ENCODE data around the gene AMER3.

The AMER3 gene

DNA sequence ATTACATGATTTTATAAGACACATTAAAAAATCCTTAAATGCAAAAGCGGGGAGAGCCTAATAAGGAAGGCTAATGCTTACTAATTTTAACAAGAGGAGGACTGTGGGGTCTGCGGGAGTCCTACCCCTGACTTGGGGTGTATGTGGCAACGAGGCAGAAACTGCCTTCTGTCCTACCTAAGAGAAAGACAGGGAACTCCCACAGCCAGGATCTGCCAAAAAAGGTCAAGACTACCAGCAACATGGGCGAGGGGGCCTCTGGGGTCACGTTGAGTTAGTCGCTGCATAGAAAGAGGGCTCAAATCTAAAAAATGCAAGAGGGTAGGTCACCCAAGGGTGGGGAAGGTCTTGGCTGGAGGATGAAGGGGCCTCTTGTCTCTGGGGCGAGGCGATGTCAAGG, 529 bp upstream of the AMER3 start:
- DNase-seq: no peak

DNA sequence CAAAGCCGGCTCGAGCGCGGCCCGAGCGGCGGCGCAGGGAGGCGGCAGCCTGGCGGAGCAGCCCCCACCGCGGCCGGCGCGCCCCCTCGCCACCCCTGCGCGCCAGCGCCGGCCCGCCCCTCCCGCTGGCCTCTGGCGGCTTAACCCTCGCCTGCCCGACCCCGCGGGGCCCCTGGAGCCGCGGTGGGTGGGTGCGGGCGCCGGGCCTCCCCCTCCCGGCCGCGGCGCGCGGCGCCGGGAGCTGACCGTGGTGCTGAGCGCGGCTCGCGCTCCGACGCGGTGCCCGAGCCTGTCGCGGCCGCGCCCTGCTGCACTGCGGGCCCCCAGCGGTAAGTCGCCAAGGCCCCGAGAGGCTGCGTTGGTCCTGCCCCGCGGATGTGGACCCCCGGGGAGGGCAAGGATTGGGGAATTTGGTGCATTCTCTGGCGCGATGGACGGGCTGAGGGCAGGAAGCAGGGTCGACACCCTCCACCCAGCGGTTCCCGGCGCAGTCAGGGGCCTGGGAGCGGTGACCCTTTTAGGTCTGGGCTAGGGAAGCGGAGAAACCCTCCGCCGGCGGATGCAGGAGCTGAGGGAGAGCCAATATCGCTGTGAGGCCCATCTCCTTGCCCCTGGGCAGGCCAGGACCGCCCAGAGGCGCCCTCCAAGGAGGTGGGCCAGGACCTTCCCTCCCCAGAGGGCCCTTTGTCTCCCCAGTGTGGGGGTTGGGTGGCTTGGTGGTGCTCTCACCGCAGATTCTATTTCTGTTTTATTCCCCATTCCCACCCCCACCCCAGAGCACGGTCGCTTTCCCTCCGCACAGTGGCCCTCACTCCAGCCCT, 923 bp downstream of the AMER3 start:
- peak in 6 of 58 donors; percentile 14 to 41 (median 33) for DNase-seq

DNA sequence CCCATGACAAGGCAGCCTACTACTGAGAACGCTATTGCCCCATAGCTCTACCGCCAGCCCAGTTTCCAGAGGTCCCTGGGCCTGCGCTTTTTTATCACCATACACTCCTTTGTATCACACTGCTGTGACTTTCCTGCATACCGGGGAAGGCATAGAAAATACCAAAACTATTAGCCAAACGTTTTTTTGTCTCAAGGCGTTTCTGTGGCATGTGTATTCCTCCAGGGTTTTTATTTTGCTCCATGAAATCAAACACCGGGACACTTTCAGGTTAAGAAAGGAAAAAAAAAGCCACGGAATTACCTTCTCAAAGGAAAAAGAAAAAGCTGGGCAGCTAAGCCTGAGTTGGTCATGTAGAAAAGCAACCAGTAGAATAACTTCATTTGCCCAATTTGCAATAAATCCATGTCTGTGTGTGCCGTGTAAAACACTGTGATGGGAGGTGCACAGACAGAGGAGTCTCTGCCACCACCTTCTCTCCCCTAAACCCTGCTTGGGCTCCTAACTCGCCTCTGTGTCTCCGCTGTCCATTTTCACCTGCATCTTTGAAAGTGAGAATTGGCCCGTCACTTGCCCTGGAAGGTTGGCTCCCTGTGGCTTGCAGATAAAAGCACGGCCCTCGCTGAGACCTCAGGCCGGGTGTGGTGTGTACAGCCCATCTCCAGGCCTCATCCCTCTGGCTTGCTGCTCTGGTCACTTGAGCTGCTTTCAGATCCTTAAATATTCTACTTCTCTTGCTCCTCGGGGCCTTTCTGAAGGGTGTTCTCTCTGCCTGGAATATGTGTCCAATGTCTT, 1.7 kb downstream of the AMER3 start:
- DNase-seq: no peak

DNA sequence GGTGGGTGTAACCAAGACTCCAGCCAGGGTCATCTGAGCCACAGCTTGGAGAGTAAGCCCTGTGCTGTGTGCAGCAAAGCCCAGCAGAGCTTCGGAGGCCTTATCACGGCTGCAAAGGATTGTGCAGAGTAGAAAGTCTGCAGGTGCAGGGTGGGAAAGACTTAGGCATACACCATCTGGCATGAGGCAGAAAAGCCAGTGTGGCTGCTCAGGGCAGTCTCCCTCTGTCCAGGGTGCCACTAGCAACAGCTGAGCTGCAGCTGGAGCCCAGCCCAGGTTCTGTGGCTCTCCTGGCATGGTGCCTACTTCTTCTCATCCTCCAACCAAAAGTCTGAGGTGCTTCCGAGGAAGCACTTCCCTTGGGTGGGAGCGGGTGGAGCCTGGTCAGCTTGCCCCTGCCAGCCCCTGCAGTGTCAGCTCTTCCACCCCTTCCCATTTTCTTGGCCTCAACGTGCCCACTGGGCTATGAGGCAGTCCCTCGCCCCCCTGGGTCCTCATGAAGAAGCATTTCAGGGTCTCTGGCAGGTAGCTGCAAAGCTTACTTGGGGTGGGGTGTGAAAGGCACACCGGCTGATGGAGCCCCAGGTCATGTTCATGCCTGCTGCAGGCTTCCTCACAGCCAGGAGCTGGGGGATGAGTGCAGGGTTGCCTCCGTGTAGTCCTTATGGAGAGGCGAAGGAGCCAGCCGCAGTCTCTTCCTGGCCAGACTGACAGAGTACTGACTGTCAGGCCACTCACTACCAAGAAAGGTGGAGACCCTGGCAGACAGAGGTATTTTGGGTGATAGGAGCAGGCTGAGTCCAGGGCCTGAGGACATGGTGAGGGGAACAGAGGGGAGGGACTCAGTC, 4.8 kb downstream of the AMER3 start:
- no peak for DNase-seq

DNA sequence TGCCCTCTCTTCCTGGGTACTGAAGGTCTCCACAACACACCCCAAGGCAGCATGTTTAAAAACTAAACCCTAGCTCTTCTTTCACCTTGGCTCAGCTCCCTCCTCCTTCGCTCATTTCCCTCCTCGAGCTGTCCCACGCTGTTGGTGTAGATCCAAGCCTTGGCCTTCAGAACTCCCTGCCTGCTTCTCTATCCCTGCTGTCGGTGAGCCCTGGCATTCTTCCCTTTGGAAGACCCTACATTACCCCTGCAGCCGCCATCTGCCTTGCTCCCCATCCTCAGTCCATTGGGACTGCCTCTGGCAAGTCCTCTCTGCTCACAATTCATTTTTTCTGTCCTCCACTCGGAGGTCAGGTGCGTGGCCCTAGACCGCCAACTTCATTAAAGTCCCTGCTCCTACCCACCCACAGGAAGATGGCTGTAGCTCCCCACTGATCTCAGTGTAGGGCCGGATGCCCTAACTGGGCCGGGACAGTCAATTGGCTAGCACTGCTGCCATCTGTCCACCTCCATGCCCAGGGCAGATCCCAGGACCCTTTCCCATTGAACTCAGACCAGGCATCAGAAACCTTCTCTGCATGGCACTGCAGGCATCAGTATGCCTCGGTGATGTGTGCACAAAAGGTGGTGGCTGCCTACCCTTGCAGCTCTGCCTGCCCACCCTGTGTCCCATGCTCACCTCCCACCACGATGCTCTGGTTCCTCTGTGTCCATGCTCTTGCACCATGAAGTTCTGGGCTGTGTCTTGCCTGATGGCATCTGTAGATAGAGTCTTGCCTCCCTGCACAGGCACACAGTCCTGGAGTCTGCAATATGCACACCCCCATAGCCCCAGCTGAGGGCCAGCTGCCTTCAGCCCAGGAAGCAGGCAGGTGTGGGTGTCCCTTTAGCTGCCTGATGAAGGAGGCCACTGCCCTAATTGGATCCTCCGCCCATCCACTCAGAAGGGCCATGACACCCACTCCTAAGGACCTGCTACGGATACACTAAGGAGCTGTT, 5.7 kb downstream of the AMER3 start:
- DNase-seq: peak in 1 of 58 donors; percentile 23

DNA sequence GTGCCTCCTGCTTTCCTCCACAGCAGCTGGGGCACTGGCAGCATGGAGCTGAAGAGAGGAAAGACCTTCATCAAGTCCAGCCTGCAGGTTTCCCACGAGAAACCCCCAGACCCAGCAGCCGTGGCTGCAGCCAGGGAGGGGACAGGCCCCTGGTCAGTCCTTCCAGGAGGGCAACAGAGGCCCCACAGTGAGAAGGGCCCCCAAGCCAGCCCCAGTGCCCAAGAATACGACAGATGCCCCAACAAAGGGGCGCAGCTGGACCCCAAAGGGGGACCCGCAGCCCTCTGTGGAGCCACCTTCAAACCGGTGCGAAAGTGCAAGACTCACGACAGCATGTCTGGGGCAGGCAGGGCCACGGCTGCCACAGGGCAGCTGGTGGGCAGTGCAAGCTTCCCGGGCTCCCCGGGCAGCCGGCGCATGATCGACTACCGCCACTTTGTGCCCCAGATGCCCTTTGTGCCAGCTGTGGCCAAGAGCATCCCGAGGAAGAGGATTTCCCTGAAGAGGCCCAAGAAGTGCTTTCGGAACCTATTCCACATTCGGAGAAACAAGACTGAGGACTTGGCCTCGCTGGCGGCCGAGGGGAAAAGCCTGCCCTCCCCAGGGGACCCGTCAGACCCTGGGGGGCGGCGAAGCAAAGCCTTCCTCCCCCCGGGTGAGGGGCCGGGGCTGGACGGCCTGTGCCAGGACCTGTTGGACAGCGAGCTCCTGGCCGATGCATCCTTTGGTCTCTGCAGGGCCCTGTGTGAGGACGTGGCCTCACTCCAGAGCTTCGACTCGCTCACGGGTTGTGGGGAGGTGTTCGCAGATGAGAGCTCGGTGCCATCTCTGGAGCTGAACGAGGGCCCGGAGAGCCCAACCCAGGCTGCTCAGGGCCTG, 6.9 kb downstream of the AMER3 start:
- DNase-seq: no peak

DNA sequence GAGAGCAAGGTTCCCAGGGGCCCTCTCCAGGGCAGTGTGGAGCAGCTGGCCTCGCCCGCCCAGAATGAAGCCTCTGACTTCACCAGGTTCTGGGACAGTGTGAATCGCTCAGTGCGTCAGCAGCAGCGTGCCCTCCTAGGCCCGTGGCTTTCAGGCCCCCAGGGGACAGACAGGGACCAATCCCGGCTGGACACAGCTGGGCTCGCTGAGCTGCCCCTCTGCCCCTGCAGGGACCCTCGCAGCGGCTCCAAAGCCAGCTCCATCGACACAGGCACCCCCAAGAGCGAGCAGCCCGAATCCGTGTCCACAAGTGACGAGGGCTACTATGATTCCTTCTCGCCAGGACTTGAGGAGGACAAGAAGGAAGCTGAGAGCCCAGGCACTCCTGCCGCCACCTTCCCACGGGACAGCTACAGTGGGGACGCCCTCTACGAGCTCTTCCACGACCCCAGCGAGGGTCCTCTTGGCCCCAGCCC, 7.6 kb downstream of the AMER3 start:
- no peak for DNase-seq

DNA sequence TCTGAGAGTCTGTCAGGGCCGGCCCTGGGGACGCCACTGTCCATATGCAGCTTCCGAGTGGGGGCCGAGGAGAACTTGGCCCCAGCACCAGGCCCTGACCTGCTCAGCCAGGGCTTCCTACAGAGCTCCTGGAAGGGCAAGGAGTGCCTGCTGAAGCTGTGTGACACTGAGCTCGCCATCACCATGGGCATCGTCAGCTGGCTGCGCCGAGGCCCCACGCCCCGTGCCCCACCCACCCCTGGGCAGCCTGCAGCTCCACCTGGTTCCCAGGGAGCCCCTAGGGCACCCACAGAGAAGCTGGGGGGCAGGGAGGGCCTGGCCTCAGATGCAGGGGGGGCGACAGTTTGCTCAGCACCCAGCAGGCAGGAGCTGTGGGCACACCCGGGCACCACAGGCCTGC, 8.1 kb downstream of the AMER3 start:
- no peak for DNase-seq

DNA sequence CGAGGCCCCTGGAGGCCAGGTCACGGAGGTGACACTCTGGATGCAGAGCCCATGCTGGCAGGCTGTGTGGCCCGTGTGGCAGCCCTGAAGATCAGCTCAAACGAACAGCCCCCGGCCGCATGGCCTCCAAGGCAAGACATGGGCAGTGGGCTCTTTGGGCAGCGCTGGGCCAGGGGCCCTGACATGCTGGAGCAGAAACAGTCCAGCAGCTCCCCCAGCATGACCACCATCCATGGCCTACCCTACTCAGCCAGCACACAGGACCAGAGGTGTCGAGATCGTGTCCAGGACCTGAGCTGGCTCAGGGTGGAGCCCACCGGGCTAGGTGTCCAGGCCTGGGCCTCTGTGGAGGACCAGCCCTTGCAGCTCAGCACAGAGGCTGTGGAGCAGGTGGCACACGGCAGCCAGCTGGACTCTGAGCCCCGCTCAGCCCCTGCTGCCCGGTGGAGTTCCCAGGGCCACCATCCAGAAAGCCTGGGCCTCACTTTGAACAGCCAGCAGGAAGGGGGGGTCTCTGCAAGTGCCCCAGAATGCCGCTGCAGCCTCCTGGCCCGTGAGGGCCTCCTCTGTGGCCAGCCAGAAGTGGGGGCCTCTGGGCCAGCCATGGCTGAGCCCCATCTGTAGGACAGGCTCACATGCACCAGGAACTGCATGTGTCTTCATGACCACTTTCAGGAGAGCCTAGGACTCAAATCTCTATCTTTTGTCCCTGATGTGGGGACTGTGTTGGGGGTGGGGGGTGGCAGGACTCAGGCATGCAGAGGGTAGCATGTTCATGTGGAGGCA, 8.9 kb downstream of the AMER3 start:
- no peak for DNase-seq

DNA sequence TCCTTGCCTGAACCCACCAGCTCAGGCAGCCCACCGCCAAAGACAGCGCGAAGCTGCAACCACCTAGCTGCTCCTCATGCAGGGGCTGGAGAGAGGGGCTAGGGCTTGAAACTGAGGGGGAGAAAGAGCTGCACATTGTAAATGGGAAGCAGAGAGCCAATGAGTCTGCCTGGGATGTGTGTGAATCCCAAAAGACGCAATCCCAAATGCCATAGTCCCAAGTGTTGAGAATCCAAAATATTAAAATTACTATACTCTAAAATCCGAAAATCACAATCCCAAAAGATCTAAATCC, 9.4 kb downstream of the AMER3 start:
- no peak for DNase-seq

DNA sequence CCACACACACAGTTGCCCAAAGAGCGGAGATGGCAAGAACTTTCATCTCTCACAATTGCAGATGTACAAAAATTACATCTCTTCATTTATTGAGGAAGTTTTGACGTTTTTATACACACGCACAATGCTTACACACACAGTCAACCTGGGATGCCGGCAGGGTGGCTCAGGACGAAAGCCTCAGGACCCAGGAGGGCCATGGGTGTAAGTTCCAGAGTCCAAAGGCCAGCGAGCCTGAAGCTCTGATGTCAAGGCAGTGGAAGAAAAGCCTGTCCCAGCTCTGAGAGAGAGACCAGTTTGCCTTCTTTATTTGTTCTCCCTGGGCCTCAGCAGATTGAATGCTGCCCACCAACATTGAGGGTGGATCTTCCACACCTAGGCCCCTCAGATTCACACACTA, 10.1 kb downstream of the AMER3 start:
- DNase-seq: no peak

DNA sequence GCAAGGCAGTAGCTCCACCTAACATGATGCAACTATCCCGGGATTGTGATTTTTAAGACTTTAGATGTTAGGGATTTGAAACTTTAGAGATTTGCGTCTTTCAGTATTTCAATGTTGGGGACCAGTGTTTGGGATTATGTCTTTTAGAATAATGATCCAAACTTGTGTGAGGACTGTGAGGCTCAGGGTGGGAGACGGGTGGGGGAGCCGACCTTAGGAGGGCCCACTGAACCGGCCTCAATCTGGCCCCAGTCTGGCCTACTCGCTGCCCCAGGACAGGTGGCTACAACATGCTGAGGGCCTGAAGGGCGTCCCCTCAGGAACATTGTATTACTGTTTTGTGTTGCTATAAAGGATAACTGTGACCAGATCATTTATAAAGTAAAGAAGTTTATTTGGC, 10.7 kb downstream of the AMER3 start:
- no peak for DNase-seq

DNA sequence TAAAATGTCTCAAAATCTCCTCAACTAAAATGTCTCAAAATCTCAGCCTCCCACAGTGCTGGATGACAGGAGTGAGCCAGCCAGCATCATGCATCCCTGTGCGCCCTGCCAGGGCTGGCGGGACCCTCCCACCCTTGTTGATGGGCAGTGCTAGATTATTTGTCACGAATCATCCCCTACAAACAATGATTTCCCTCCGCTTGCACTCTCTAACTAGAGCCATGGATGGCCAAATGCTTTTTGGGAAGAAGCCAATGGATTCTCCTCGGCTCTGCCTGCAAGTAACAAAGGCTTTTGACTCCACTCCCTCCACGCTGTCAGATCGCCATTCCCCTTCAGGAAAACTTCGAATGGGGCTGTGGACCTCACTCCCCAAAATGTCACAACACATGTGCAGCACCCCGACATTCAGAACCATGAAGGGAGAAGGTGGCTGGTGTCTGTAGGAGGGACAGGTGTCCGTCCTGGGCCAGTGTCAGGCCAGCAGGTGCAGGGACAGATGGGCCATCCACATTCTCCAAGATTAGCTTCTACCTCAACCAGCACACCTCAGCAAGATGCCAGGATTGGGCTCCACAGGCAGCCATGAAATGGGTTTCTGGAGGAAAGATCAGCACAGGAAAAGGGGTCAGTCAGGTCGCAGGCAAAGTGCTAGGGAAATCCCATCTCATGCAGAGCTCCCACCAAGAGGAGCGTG, 11.5 kb downstream of the AMER3 start:
- DNase-seq: no peak

DNA sequence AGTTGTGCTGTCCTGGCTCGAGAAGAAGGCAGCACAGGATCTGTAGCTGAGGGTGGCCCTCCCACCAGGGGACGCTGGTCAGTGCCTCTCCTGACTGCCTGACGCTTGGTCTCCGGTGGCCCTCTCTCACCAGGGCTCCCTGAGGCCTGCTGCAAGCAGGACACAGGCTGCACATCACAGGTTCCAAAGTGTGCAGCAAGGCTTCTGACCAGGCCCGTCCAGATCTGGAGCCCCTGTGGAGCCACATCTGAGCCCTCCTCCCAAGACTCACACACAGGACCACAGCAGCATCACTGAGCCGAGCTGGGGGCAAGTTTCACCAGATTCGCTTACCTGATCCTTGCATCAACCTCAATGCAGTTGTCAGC, 12.1 kb downstream of the AMER3 start:
- DNase-seq: no peak

DNA sequence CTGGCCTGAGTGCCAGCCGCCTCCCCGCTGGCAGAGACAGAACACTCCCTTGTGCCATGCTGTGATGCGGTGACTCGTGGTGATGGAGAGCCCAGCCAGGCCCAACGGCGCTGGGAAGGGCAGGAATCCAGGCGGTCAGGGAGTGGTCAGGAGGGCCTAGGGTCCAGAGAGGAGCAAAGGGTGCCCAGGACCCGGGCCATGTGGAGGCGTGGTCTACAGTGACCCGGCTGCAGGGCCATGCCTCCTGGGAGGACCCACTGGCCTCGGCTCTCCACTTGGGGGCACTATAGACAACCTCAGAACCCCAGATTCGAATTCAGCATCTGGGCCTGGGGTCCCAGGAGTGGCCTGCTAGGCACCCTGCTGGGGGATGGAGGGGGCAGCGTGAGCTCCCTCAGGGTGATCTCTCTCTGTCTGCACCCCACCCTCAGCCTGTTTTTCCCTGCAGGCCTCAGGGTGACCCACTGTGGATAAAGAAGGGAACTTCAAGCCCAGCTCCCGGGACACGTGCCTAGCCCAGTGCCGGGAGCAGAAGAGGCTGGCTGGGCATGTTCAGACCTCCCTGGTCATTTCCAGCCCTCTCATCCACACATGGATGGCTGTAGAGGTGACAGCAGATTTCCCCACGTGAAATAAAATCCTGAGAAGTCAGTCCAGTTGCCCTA, 13.0 kb downstream of the AMER3 start:
- no peak for DNase-seq

DNA sequence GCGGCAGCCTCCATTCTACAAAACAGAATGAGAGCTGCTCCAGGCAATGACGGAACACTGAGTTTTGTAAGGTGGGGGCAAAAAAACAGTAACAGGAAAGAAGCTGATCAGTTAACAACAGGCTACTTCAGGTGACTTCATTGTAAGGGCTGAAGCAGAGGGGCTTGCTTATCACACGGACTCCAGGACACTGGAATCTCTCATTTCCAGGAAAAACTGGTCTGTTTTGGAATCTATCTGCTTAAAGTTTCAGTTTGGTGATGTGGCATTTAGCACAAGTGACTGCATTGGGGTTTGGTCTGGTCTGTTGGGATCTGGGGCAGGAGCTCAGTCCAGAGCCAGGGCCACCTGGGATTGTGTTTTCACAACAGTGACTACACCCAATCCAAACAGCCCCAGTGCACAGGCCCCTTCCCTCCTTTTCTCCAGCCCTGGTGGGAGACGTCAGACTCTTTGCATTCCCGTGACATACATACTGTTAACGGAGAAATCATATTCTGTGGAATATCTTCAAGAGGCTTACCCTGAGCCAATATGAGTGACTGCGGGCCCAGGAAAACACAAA, 14.1 kb downstream of the AMER3 start:
- DNase-seq: no peak

DNA sequence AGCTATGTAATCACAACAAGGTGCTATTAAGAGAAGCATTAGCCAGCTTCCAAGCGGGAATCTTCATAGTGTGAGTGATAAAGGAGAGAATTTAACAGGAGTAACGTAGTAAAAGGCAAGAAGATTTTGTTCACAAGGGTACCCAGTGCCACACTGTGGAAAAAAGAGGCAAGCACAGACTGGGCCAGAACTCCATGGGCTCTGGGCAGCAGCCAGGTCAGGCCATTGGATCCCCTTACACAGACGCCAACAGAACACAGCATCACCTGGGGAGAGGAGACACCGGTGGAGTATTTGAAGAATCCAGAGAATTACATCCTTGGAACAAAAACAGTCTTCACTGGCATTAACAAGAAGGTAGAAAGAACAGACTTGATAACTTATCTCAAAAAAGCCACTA, 21.2 kb downstream of the AMER3 start:
- DNase-seq: no peak
